ENCODE results near the gene C2CD2L. TPM values are rescaled to one million over a fixed set of nuclear protein-coding genes. Genes with fewer than 3 reads are reported as not detected.

The C2CD2L gene
- total and polyA plus RNA-seq, 10 of the 15 experiments (the other 5 are each of a cell fraction or from before 2014, with no cell fraction given) = 0.21 to 9.6 (median 5.1) TPM

DNA sequence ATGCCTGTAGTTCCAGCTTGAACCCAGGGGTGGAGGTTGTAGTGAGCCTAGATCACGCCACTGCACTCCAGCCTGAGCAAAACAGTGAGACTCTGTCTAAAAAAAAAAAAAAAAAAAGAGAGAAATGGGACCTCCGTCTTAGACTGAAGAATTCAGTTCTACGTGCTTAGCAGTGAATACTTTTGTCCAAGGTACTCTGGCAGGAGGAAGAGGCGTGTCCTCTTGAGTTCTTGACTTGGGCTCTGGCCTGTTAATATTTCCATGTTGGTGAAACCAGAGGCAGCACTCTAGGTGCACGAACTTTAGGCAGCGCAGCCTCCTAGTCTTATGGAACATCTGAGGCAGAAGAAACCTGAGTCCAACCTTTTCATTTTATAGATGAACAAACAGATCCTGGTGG, 20.0 kb upstream of the C2CD2L start (continued):
- TF ChIP-seq REST (IDR thresholded peaks at IDR 0.05; ENCODE audit: low read depth, low read length) (no peak), SMARCA5 (IDR thresholded peaks at IDR 0.05) (no peak), NFIC (IDR thresholded peaks at IDR 0.05; ENCODE audit: low read depth, low read length) (no peak), ZSCAN29 (IDR thresholded peaks at IDR 0.05) (no peak), EZH2 (IDR thresholded peaks at IDR 0.05; ENCODE audit: borderline replicate concordance, control insufficient read depth, low read depth, low read length) (no peak)

GRCh38 chr11:119087747-119088241, 19.4 kb upstream of the C2CD2L start:
- no peak overlapping the region for H3K9ac ChIP-seq (ENCODE audit: control insufficient read depth, insufficient read depth, low read length)
- H3K36me3 ChIP-seq (ENCODE audit: control insufficient read depth in 2 of 2, insufficient read depth in 2 of 2, low read length in 1 of 2) = peaks cover 2 to 4% of the 10 kb centered on the region in 2 experiments
- CTCF ChIA-PET = no interaction called here
- H3K27me3 ChIP-seq (replicated peaks in 1 of 2; ENCODE audit: control insufficient read depth in 2 of 2, insufficient read depth in 2 of 2, low read length in 1 of 2) = no peaks in the 10 kb centered on the region
- no peak overlapping the region for H3K27ac ChIP-seq (ENCODE audit: control insufficient read depth, insufficient read depth)
- H3K4me2 ChIP-seq (ENCODE audit: control insufficient read depth, insufficient read depth) = no peak overlapping the region
- H3K4me1 ChIP-seq (ENCODE audit: control insufficient read depth, insufficient read depth, low read length) = peaks cover 18% of the 10 kb centered on the region
- peaks cover 20% of the 10 kb centered on the region for H3K79me2 ChIP-seq (ENCODE audit: control insufficient read depth, insufficient read depth, low read length)
- in situ Hi-C loops (cut with MboI) = no loop called here
- FAIRE-seq (no peak), DNase-seq (ENCODE audit: low read depth, low spot score) (no peak), ATAC-seq (no peak)
- SMC1A ChIA-PET (ENCODE audit: uncharacterized antibody, unreplicated experiment) = no interaction called here
- RAD21 ChIA-PET (ENCODE audit: unreplicated experiment) = no interaction called here
- no peaks in the 10 kb centered on the region for H3K9me3 ChIP-seq (replicated peaks; ENCODE audit: control insufficient read depth, insufficient read depth, low read length)
- WGBS (ENCODE audit: insufficient coverage, insufficient replicate concordance, low lambda C conversion rate, missing lambda C conversion rate) = 97% methylated on average over 2 of the region's 2 CpGs
- TF ChIP-seq NFYA (IDR thresholded peaks at IDR 0.05; ENCODE audit: borderline replicate concordance, low read depth, low read length) (no peak), ZNF207 (IDR thresholded peaks at IDR 0.05; ENCODE audit: borderline replicate concordance) (no peak), ATF2 (IDR thresholded peaks at IDR 0.05; ENCODE audit: low read length) (no peak), NFIC (IDR thresholded peaks at IDR 0.05; ENCODE audit: low read depth, low read length) (no peak), PAX5 (IDR thresholded peaks at IDR 0.05; ENCODE audit: borderline replicate concordance, low read depth, low read length) (no peak)
- no peak overlapping the region for H2AFZ ChIP-seq (ENCODE audit: control insufficient read depth, low read depth, low read length)
- no peak overlapping the region for H3K4me3 ChIP-seq
- H4K20me1 ChIP-seq (ENCODE audit: control insufficient read depth, insufficient read depth) = no peaks in the 10 kb centered on the region
- no TSS peak for BruUV-seq (replicated peaks)
- POLR2A ChIA-PET = interaction anchor here (4.9 to 5.4 kb wide), 2 partner anchors 9 to 21 kb away, joined by 48 to 69 read pairs; partner anchors contain the start of gene VPS11
- intact Hi-C loops (cut with micrococcal nuclease; ENCODE audit: unreplicated experiment) = no loop called here
